Adrenal gland (tissue), 12 donors: ENCODE measurements around the gene UCK1. TPM values are rescaled to one million over a fixed set of nuclear protein-coding genes. Genes with fewer than 3 reads are reported as not detected.

Experiments
- DNase-seq, 7 donors: peaks; one replicate each; pipeline ENCODE4 v3.0.0-alpha.2; 2019 to 2020
- H3K27ac ChIP-seq, 5 donors: fragments of 200-600 bp; sonication (generic) in 4 of 5; 1 replicate in 3 of 5; 2 replicates in 2 of 5; pipeline versions ENCODE4 v1.5.1 to v1.8.0; 2016 to 2020; ENCODE audit warnings: mild to moderate bottlenecking in 1 of 5
- H3K27me3 ChIP-seq: fragments of 200-600 bp; 2 replicates; pipeline ENCODE4 v1.8.0; 2021
- H3K36me3 ChIP-seq, 2 donors: fragments of 200-600 bp; replicated peaks in 1 of 2; 1 replicate in 1 of 2; 2 replicates in 1 of 2; pipeline versions ENCODE4 v1.5.1 to v1.8.0; 2018 to 2022
- H3K4me1 ChIP-seq, 2 donors: fragments of 200-600 bp; replicated peaks in 1 of 2; 1 replicate in 1 of 2; 2 replicates in 1 of 2; pipeline versions ENCODE4 v1.5.1 to v1.8.0; 2018 to 2021
- H3K4me3 ChIP-seq, 4 donors: fragments of 200-600 bp; sonication (generic) in 3 of 4; one replicate each; pipeline ENCODE4 v1.5.1; 2016 to 2018
- H3K9me3 ChIP-seq, 3 donors: fragments of 200-600 bp; sonication (generic) in 1 of 3; replicated peaks in 1 of 3; 1 replicate in 2 of 3; 2 replicates in 1 of 3; pipeline versions ENCODE4 v1.5.1 to v1.8.0; 2016 to 2021
- POLR2A ChIP-seq, 2 donors: fragments of 450-650 bp; IDR thresholded peaks; one replicate each; pipeline ENCODE4 v1.6.1; 2017; ENCODE audit warnings: antibody characterized with exemption in 2 of 2, mild to moderate bottlenecking in 2 of 2, moderate library complexity in 1 of 2
- WGBS, 4 donors: extraction: QIAGEN DNeasy Blood & Tissue Kit in 2 of 4; methylation state at CpG; one replicate each; pipeline versions ENCODE4 v1.1.5 to v1.1.7; 2013 to 2017; 5-methylcytosine and 5-hydroxymethylcytosine counted together
- intact Hi-C, 2 donors: fragments of 100-400 bp; cut with DNase I; formaldehyde crosslinking; loops; one replicate each; pipeline versions ENCODE4 v1.14.1 to v1.15.0; 2022 to 2023
- polyA plus RNA-seq, 3 donors: library from polyadenylated mRNA; stranded (reverse); fragments of 200-250 nt in 2 of 3; fragments of 350-450 nt in 1 of 3; fragmentation: Illumina TruSeq in 1 of 3; extraction: RNeasy Lipid Tissue Mini Kit (QIAGEN cat#74804) in 1 of 3; gene quantifications; one replicate each; pipeline ENCODE4 v1.2.3, GENCODE V29; 2013 to 2014
- total RNA-seq, 9 donors: library from RNA; depleted of rRNA in 4 of 9; stranded (reverse); fragments of >200 nt in 4 of 9; fragments of 120-200 nt in 1 of 9; fragmentation: NEBNext Ultra II Directional in 1 of 9; extraction: Animal tissue kit (Norgen Biotek cat#: 25700) in 1 of 9; gene quantifications; one replicate each; pipeline versions ENCODE4 v1.1.0 to v1.2.4, GENCODE V29; 2013 to 2023
- TF ChIP-seq, protein P1 (sequence below), 6 experiments: fragments of 450-650 bp in 4 of 6; fragments of 200-600 bp in 2 of 6; sonication (generic) in 1 of 6; IDR thresholded peaks; 1 replicate in 5 of 6; 2 replicates in 1 of 6; pipeline versions ENCODE4 v1.5.1 to v1.8.0; 2016 to 2021; ENCODE audit warnings: antibody characterized with exemption in 6 of 6, mild to moderate bottlenecking in 2 of 6, moderate library complexity in 1 of 6
- donor health status: healthy with polysubstance abuse.
- donor health status: Bipolar disorder and iron deficiency.
- donor health status: DM: yes; HTN: yes; CAD: no.
- donor health status: DM: no; HTN: no; CAD: no.
- donor health status: DM: no; HTN: no; CAD: no.
- donor health status: DM: yes; HTN: yes; CAD: no.

The UCK1 gene
- total and polyA plus RNA-seq, 12 donors: 17.9 to 97.0 (median 34.7) TPM

DNA sequence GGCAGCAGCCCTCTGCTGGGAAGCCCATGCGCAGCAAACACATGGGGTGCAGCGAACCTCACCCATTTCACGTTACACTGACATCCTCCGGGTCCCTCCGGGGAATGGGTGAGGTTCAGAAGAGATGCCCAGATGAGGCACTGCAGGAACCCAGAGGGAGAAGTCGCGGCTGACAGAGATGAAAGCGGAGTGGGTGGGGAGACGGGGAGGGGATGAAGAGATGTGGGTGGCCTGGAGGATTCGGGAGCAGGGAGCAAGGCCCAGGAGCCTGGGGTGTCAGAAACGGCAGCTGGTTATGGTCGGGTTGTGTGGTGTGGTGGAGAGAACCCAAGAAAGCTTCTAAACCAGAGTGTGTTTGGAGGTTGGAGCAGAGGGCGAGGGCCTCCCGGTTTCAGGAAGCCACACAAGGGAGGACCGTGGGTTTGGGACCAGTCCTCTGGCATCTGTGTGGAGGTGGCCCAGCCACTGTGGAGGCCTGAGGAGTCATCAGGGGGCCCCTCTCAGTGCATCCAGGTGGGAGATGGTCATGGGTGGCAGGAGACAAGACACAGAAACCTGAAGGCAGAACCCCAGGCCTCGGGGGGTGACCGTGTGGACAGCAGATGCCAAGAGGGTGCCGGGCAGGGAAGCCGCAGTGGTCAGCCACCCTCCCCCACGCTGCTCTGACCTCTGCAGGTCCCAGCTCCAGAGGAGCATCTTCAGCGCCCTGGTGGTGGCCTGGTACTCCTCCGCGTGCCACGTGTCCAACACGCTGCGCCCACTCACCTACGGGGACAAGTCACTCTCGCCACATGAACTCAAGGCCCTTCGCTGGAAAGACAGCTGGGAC is 8.6 kb downstream of the UCK1 start:
- Histone ChIP-seq H3K9me3 (no peaks in the 10 kb centered on the region), H3K27ac (no peak overlapping the region), H3K4me1 (no peaks in the 10 kb centered on the region), H3K36me3 (peaks cover 0 to 90% of the 10 kb centered on the region in 2 donors), H3K27me3 (no peaks in the 10 kb centered on the region), H3K4me3 (no peak overlapping the region)
- 91 to 96% (median 94%) methylated on average over 27 to 29 of the region's 29 CpGs for WGBS, 4 donors
- intact Hi-C loops: no loop called here
- TF ChIP-seq, protein P1, sequence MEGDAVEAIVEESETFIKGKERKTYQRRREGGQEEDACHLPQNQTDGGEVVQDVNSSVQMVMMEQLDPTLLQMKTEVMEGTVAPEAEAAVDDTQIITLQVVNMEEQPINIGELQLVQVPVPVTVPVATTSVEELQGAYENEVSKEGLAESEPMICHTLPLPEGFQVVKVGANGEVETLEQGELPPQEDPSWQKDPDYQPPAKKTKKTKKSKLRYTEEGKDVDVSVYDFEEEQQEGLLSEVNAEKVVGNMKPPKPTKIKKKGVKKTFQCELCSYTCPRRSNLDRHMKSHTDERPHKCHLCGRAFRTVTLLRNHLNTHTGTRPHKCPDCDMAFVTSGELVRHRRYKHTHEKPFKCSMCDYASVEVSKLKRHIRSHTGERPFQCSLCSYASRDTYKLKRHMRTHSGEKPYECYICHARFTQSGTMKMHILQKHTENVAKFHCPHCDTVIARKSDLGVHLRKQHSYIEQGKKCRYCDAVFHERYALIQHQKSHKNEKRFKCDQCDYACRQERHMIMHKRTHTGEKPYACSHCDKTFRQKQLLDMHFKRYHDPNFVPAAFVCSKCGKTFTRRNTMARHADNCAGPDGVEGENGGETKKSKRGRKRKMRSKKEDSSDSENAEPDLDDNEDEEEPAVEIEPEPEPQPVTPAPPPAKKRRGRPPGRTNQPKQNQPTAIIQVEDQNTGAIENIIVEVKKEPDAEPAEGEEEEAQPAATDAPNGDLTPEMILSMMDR (IDR thresholded peaks at IDR 0.05): no peak
- no peak for TF ChIP-seq POLR2A (IDR thresholded peaks at IDR 0.05)
- no peak for DNase-seq

DNA sequence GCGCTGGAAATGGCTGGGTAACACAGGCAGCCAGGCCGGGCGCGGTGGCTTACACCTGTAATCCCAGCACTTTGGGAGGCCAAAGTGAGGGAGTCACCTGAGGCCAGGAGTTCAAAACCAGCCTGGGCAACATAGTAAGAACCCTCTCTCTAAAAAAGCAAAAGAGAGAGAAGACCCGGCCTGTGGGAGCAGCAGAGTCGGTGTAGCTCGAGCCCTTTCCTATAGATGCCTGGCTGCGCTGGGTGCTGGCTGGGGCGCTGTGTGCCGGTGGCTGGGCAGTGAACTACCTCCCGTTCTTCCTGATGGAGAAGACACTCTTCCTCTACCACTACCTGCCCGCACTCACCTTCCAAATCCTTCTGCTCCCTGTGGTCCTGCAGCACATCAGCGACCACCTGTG is 9.2 kb downstream of the UCK1 start:
- H3K27me3 ChIP-seq: no peaks in the 10 kb centered on the region
- no peaks in the 10 kb centered on the region for H3K4me1 ChIP-seq
- no peak for DNase-seq
- H3K27ac ChIP-seq: no peak overlapping the region
- H3K4me3 ChIP-seq: no peak overlapping the region
- no peak for TF ChIP-seq POLR2A (IDR thresholded peaks at IDR 0.05)
- TF ChIP-seq, protein P1 (IDR thresholded peaks at IDR 0.05): no peak
- H3K9me3 ChIP-seq: no peaks in the 10 kb centered on the region
- intact Hi-C loops: no loop called here
- peaks cover 0 to 85% of the 10 kb centered on the region in 2 donors for H3K36me3 ChIP-seq
- 92 to 98% (median 97%) methylated on average over 8 to 13 of the region's 13 CpGs for WGBS, 4 donors

GRCh38 chr9:131521203-131521602 is 9.9 kb downstream of the UCK1 start:
- Histone ChIP-seq H3K36me3 (peaks cover 0 to 85% of the 10 kb centered on the region in 2 donors), H3K27me3 (no peaks in the 10 kb centered on the region), H3K4me3 (no peak overlapping the region), H3K4me1 (no peaks in the 10 kb centered on the region), H3K27ac (no peak overlapping the region), H3K9me3 (no peaks in the 10 kb centered on the region)
- intact Hi-C loops: no loop called here
- DNase-seq: no peak
- WGBS, 4 donors: 91 to 97% (median 93%) methylated on average over 10 of the region's 10 CpGs
- TF ChIP-seq, protein P1 (IDR thresholded peaks at IDR 0.05): no peak
- TF ChIP-seq POLR2A (IDR thresholded peaks at IDR 0.05): no peak

DNA sequence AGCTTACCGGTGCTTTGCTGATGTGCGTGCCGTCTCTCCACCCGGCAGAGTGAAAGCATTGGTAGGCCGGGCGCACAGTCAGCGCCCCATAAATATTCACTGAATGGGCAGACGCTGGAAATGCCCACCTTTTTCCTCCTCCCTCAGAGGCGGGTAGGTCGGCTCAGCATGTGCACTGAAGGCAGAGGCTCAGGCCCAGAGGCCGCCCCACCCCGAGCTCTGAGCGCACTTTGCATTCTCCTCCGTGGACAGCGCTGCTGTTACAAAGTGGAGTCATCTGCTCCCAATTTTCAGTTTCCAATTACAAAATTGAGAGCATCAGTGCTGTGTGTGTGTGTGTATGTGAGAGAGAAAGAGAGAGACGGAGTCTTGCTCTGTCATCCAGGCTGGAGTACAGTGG is 10.6 kb downstream of the UCK1 start:
- no peaks in the 10 kb centered on the region for H3K4me1 ChIP-seq
- no peaks in the 10 kb centered on the region for H3K27me3 ChIP-seq
- no peak overlapping the region for H3K4me3 ChIP-seq
- DNase-seq: no peak
- WGBS, 4 donors: 80 to 85% (median 82%) methylated on average over 16 of the region's 16 CpGs
- no peak overlapping the region for H3K27ac ChIP-seq
- no peaks in the 10 kb centered on the region for H3K9me3 ChIP-seq
- no peak for TF ChIP-seq POLR2A (IDR thresholded peaks at IDR 0.05)
- TF ChIP-seq, protein P1 (IDR thresholded peaks at IDR 0.05): no peak
- peaks cover 0 to 79% of the 10 kb centered on the region in 2 donors for H3K36me3 ChIP-seq
- intact Hi-C loops: no loop called here
